NCI-H2029 treated with DMSO at 0.1 percent for 48 hours (cell line): ENCODE measurements around the gene PRRX1.

ENCODE experiments used
- DNase-seq: peaks from one replicate; lab custom pipeline; 2025; lab: John Stamatoyannopoulos, UW

The PRRX1 gene

DNA sequence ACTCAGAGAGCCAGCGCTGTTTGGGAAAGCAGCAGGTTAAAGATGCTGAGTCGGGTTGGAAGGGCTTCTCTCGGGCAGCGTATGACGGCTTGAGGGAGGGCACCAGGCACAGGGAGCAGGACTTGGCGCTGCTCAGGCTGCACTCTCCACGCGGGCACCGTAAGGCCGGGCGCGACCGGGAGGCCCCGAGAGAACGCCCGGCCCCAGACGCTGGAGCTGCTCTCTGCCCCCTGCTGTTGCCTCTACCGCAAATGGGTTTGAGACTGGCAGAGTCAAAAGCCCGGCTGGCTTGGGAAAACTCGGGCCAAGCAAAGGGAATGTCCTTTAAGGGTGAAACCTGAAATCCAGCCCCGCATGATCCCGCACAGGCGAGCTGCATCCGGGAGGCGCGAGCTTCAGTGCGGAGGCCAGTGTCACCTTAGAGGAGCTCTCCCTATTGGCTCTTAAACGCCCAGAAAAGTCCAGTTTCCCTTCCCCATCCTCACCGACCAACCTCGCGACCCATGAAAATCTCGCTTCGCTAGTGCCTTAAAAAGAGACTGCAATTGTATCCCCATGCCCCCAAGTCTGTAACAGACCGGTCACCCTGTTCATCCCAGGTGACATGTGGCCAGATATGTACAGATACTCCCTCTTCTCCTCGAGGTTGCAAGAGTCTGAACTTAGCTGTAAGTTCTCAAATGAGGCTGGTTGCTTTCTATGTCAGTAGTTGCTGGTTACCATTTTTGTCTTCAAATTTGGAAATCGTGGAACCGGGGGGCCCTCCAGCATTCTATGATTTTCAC is 1.1 kb downstream of the PRRX1 start:
- DNase-seq: no peak

DNA sequence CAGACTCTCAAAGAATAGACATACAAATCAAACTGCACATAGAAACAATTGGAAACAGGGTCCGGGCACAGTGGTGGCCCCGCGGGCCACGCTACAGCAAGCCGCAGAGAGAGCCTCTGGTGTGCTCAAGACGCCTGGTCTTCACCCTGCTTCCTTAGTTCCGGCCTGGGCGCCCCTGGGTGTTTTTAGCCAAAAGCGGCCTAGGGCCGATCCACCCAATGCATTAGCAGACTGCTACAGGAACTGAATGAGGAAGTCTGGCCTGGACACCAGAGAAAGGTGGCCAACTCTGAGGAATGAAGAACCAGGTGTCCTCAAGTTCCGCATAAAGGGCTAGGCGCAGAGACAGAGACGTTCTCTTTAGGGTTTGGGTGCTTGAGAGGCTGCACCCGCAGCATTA is 1.7 kb downstream of the PRRX1 start:
- DNase-seq: no peak

DNA sequence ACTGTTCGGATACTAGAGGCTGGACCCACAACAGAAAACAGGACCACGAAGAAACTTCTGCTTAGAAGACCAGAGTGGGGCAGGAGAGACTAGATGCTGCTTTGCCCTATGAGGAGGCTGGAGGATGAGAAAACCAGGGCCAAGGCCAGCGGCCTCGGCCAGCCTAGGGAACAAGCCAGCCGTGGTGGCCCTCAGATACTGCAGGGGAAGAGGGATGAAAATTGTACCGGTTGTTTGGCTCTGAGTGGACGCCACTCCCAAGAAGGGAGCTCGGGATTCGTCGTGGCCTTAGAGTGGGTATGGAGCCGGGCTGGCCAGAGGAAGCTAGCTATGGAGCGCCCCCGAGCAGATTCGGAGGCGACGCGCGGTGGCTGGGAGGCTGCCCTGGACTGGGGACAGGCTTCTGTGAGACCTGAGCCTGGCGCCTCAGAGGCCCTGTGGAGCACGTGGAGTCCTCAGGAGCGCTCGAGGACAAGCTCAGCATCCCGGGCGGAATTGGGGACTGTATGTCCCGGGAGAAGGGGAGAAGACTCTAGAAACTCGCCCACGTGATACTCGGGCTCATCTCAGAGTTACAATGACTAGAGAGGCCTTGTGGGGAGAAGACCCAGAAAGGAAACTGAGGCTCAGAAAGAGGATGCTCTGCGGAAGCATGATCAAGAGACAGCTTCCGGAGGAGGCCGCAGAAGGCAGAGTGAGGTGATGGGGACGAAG is 2.8 kb downstream of the PRRX1 start:
- DNase-seq: no peak

DNA sequence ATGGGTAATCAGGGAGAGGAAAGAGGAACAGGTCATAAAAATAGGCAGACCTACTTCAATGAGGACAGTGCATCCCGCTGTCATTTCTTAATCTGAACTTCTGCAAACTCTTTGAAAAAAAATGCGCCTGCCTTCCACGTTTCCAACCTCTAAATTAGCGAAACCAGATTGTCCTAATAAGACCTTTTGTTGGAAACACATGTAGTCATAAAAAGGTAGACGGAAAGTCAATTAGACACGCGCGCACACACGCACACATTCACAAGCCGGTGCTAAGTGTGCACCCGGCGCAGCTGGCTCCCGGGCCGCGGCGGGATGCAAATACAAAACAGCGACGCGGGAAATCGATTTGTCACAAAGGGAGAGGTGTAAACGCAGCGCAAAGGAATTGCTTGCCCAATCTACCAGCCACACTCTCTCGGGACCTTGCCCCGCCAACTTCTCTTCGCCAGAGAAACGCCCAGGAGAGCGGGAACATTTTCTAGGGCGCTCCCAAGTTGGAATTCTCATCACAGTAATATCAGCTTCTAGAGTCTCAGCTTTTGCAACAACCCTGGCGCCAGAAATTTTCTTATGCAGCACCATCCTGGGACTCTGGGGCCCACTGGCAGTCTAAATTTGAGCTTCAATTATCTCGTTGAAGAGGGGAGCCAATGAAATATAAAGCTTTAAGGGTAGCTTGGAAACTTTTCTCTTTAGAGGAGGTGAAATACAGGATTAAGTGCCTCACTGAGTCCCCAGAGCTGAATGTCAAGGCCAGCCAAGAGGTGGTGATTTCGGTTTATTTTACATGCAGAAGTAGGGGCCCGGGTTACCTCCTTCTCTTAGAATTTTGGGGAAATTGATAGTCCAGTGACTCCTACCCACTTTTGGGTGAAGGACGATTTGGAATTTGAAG is 4.5 kb downstream of the PRRX1 start:
- no peak for DNase-seq

DNA sequence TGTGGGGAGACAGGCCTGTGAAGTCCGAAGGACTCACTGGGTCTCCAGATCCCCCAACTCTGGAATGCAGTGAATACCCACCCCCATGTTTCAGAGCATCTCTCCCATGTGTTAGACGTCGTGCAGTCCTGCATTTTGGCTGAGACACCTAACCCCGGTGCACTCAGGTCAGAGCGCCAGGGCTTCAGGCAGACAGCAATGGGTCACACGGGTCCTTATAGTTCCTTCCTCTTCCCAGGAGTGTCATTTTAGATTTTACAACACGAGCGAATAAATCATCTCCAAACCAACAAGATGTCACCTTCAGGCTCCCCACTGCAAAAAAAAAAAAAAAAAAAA is 5.1 kb downstream of the PRRX1 start:
- no peak for DNase-seq

DNA sequence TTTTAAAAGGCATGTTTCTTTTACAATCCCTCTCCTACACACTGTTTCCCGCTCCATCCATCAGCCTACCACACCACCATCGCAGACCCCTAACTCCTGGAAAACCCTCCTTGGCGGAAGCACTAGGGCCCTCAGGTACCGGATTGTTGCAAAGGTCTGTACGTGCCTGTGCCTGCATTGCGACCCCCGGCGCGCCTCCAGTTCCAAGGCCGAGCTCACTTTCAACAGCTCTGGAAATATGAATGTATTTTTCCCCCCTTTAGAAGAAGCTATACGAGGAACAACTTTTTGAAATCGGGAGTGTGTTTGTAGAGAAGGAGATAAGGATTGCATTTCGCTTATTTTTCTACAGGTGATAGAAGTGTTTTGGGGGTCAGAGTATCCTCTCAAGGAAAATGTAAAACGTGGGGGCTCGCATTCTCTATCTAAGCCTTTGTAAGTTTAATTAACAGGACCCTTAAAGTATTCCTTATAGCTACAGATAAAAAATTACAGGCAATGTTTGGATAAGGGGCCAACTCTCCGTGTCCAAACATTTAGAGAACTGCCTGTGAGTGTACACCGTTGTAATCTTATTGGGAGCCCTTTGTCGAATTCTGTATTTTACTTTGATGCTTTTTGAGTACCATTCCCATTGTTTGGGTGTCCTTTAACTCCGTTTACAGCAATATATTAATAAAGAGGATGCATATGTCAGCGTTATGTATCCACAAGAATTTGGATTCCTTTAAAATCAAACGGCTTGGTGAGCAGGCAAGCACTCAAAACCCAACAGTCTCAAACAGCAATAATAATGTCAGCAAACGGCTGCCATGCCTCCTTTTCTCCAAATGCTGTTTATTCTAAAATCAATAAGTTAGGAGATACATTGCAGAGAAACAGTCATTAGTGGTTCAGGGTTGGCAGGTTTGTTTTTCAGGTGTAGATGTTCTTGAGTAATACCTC is 5.9 kb downstream of the PRRX1 start:
- no peak for DNase-seq

DNA sequence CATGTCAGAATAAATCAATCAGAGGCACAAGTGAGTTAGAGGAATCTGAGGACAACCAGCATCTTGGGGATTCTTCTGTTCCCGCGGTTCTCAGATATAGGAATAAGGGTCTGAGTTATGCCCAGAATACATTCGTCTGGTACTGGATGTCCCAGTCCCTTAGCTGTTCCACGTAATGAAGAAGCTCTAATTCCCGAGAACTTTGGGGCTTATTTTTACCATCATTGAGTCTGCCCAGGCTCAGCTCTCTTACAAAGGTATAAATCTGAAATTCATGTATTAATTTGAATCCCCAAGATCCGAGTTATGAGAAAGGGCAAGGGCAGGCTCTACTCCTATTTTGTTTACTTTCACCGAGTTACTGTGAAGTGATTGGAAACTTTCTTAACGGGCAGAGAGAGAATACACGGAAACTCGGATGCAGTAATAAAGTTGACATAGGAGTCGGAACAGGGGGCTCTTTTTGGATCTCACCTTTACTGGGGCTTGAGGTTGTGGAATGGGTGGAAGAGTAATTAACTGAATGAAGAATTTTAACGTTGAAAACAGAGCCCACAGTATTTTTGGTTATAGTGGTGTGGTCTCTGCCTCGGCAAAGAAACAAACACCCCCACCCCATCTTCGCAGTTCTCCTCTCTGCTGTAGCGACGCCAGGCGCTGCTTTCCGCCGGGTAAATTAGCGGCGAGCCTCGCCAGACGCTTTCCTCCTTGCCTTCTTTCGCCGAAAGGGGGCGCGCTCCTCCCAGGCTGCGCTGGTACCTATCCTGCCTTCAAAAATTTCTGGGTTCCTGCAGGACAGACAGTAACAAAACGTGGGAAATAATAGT is 7.1 kb downstream of the PRRX1 start:
- DNase-seq: no peak

DNA sequence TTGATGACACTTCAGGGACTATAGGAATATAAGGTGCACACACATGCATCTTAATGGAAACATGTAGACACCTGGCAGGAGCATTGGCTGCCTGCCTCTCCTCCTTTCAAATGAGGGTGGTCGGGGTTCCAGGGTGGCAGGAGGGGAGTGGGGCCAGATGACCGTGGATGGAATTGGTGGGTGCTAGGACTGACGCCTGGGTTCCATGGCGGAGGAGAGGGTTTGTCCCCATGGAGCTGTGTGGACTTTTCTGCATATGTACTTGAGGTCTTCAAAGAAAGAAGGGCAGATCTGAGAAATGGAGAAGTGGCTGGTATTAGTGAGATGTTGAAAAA is 7.7 kb downstream of the PRRX1 start:
- DNase-seq: no peak

DNA sequence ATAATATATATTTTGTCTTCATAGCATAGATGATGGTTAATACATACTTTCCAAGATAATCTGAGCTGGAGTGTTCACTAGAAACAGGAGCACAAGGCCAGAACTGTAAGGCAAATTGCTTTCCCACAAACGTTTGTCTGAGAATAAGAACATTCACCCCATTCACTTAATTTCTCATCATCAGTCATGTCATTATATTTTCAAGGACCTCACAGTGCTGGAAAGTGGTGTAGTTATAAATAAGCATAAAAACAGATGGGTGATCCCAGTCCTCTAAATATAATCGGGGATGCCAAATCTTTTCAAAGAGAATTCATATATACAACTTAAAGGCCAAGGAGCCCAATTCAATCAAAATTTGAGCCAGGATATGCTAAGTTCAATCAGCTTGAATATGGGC is 8.4 kb downstream of the PRRX1 start:
- DNase-seq: no peak

DNA sequence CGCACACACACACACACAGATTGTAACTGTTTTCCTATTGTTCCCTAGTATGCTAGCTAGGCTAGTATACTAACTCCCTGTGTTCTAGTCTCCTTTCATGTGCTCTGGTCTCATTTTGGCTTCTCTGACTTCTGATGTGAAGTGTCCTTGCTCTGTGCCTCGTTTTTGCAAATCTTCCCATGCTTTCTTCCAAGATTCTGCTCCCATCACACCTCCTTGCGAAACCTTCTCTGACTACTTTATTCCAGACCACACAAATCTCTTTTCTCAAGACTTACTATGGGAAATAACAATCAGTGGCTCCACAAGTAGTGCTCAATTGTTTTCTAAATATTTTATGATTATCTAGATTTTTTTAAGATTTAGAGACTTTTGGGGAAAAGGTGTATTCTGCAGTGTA is 10.3 kb downstream of the PRRX1 start:
- no peak for DNase-seq

DNA sequence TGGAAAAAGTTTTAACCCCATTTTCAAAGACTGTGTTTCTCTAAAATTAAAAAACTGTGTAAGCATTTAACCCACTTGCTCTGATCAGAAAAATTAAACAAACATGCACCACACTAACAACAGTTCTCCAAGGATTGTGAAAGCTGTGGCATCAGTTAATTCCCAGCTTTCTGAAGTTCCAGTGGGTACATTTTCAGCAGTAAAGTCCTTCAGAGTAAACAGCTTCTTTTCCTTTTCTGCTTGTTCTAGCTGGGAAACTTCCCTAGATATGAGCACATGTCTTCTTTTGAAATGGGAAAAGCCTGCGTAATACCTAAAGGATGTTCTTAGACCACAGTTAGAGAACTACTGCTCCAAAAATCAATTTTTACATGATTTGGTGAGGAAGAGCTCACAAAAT is 11.1 kb downstream of the PRRX1 start:
- DNase-seq: no peak

DNA sequence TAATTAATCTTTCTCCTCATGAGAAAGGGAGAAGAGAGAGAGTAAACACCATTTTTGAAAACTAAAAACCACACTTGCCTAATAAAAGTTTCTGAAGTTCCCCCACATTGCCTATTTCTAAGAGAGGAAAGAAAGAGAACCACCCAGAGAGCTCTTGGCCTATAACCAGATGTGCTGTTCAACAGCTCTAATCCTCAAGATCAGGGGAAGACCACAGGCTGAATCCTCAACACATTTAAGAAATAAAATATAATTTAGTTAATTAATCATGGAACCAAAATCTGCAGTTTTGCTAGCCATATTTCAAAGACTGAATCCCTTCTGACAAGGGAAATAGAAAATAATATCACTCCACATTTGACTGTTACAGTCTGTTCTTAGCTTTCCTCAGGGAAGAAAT is 11.9 kb downstream of the PRRX1 start:
- DNase-seq: no peak

DNA sequence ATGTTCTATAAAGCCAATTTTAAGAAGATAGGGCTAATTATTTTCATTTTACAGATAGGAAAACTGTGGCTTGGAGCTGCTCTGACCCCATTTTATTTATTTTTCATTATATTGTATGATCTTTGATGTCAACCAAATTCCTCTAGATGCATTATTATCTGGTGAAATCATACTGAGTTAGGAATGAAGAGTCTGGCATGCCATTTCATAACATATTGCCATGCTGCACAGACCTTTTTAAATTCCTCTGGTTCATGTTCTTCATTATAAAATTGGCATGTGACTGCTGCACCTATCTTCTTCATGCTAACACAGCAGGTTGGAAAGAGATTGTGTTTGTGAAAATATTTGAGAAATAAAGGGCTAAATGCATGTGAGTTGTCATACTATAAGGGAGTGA is 12.7 kb downstream of the PRRX1 start:
- no peak for DNase-seq

DNA sequence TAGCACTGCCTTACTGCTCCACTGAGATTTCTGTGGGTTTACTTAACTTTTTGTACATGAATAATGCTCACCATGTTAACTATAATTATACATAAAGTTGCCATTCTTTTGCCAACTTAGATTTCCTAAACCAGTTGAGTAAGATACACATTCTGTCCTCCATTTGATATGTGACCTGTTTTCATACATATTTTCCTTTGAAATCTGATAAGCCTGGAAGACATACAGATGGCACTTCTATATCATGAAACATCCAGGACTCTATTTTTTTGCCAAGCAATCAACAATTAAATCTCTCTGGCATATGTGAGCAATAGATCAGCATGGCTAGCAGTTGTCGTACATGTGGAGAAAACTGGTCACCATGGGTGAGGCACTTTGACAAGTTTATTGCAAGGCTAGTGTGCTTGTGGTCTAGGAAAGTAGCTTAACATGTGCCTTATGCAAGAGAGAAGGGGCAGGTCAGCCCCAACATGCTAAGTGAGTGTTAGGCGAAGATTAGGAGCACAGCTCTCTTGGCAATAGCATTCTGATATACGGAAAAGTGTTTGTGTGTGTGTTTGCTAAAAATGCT is 14.2 kb downstream of the PRRX1 start:
- DNase-seq: no peak

DNA sequence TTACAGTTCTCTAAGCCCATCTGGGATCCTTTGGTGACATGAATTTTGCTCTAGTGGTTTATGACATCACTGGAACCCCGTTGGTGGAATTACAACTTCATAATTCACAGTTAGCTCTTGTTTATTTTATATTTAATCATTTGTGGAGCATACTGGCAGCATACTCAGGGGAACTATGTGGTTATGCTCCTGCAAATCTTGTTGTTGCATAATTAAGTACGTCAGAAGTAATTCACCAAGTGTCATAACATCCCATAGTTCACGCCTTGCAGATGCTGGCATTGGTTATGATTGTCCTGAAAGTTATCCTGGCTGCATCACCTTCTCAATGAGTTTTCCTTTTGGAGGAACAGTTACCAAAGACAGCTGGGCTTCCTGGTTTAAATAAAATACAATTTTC is 16.5 kb downstream of the PRRX1 start:
- DNase-seq: no peak

DNA sequence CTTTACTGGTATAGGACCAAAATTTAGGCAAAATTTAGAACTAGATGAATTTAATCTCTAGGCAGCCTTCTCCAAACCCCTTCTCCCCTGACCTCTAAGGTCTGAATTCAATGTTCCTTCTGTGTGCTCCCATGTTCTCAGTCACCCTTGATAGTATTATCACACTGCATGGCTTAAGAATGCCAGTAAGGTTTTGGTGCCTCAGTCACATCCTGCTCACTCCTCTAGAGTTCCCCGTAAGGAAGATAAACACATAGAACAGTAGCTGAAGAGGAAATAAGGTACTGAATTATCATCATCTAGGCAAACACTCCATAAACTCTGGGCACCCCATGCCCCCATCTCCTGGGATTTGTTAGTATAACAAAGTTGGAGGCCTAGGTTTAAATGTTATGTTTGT is 18.2 kb downstream of the PRRX1 start:
- no peak for DNase-seq

DNA sequence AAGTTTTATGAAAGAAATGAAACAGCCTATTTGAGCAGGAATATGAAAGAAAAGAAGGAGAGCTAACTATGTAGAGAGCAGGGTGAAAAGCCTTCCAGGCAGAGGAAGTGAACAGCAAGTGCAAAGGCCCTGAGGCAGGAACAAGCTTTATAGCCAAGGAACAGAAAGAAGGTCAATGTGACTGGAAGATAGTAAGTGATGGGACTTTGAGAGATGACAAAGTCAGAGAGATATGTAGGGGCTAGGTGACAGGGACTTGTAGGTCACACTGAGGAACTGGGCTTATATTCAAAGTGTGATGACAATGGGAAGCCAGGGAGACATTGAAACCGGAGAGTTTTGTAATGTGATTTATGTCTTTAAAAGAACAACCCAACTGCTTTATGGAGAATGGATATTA is 18.9 kb downstream of the PRRX1 start:
- no peak for DNase-seq

DNA sequence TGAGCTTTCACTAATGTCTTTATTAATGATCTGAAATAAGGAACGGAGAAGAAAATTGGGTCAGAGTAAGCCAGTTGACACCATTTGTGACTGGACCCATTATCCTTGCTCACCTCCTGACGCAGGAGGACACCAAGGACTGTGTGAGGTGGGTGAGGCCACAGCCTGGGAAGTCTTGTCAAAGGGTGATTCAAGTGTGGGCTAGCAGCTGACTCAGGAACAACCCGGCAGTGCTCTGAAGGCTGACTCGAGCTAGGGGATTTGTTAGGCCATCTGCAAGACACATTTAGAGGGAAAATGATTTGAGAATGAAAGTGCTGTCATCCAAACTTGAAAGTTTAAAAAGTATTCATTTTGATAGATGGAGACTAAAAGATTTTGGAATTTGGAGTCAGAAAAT is 21.2 kb downstream of the PRRX1 start:
- no peak for DNase-seq

DNA sequence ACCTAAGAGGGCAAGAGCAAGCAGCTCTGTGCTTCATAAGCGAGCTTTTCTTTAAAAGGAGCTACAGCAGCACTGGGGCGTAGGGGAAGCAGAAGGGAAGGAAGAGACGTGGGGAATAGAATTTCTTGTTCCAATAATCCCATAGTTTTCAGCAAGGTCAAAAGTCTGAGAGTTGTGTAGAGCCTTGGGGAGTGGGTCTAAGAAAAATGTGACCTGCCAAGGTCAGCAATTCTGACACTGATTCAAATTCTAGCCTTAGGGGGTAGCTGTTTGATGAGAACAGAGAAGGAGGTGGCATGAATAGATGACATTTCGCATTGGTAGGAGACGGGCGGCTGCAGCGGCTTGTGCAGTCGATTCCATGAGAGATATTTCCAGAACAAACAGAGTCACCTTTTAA is 22.4 kb downstream of the PRRX1 start:
- no peak for DNase-seq

DNA sequence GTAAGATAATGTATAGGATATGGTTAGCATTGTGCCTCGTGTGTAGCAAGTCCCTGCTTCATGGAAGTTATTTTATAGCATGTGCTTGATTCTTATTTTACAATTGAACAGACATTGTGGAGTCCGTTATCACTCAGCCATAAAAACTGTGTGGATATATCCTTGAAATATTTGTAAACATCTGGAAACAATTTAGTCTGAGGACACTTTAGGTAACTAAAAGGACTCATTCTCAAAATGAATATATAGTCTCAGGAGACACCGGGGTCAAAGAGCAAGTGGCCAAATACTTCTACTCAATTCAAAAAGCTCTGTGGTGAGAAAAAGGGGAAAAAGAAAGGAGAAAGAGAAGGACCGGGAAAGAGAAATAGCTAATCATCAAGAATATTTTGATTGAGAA is 23.7 kb downstream of the PRRX1 start:
- no peak for DNase-seq

DNA sequence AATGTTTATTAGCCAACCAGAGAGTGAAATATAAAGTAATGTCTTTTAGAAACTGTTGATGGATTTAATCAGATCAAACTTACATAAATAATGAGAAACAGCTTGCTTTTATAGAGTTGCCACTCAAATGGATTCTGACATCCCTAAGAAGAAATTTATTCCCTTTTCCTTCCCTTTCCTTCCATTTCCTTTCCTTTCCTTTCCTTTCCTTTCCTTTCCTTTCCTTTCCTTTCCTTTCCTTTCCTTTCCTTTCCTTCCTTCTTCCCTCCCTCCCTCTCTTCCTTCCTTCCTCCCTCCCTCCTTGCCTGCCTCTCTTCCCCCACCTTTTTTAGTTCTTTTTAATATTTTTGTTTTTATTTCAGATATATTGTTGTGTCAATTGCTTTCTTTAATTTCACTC is 27.3 kb downstream of the PRRX1 start:
- DNase-seq: no peak
